ENCODE measurements around the gene QTRT2. TPM values are rescaled to one million over a fixed set of nuclear protein-coding genes. Genes with fewer than 3 reads are reported as not detected.

QTRT2 gene
- total RNA-seq, 2 experiments from 2014 or later = 43.1 to 57.2 TPM

GRCh38 chr3:114014211-114014610 lies 42.3 kb upstream of the QTRT2 start:
- DNase-seq (ENCODE audit: low spot score) = no peak
- intact Hi-C loops (cut with micrococcal nuclease; ENCODE audit: unreplicated experiment) = no loop called here
- H3K9me3 ChIP-seq (ENCODE audit: low read length) = no peaks in the 10 kb centered on the region
- ChIA-PET CTCF (ENCODE audit: unreplicated experiment) (no interaction called here), POLR2A (interaction anchor here (0.6 kb wide), 1 partner anchor 14 kb away, joined by 3 read pairs; no protein-coding TSS in a partner anchor)
- no peak overlapping the region for H3K4me3 ChIP-seq (ENCODE audit: low read depth, low read length, poor library complexity, severe bottlenecking)
- no peak for TF ChIP-seq CTCF (conservative IDR thresholded peaks at IDR 0.05; ENCODE audit: low read length)
- TF ChIP-seq EZH2phosphoT487 (IDR thresholded peaks at IDR 0.05; ENCODE audit: borderline replicate concordance, low read depth, low read length) = no peak
- BruUV-seq (replicated peaks) = no TSS peak
- no peak overlapping the region for H3K27ac ChIP-seq (ENCODE audit: low read depth, low read length, poor library complexity, severe bottlenecking)
- no peaks in the 10 kb centered on the region for H3K79me2 ChIP-seq (ENCODE audit: insufficient read depth, low read depth, low read length)
- no peak overlapping the region for H2AFZ ChIP-seq (ENCODE audit: low read length)
- H3K36me3 ChIP-seq (ENCODE audit: insufficient read depth, low read length) = no peaks in the 10 kb centered on the region
- peaks cover 22% of the 10 kb centered on the region for H3K4me1 ChIP-seq (ENCODE audit: insufficient read depth, low read length, poor library complexity, severe bottlenecking)
- no peaks in the 10 kb centered on the region for H3K9me2 ChIP-seq (ENCODE audit: insufficient read depth, low read length)
- H3K4me2 ChIP-seq (ENCODE audit: low read length) = no peak overlapping the region
- H4K20me1 ChIP-seq (ENCODE audit: insufficient read depth, low read length) = no peaks in the 10 kb centered on the region

GRCh38 chr3:114019486-114019885 lies 37.1 kb upstream of the QTRT2 start:
- H2AFZ ChIP-seq (ENCODE audit: low read length) = no peak overlapping the region
- H3K4me2 ChIP-seq (ENCODE audit: low read length) = no peak overlapping the region
- no peak for TF ChIP-seq EZH2phosphoT487 (IDR thresholded peaks at IDR 0.05; ENCODE audit: borderline replicate concordance, low read depth, low read length)
- no peak for TF ChIP-seq CTCF (conservative IDR thresholded peaks at IDR 0.05; ENCODE audit: low read length)
- H3K9me2 ChIP-seq (ENCODE audit: insufficient read depth, low read length) = no peaks in the 10 kb centered on the region
- intact Hi-C loops (cut with micrococcal nuclease; ENCODE audit: unreplicated experiment) = no loop called here
- H3K79me2 ChIP-seq (ENCODE audit: insufficient read depth, low read depth, low read length) = no peaks in the 10 kb centered on the region
- CTCF ChIA-PET (ENCODE audit: unreplicated experiment) = no interaction called here
- no peak overlapping the region for H3K27ac ChIP-seq (ENCODE audit: low read depth, low read length, poor library complexity, severe bottlenecking)
- no TSS peak for BruUV-seq (replicated peaks)
- no peaks in the 10 kb centered on the region for H3K9me3 ChIP-seq (ENCODE audit: low read length)
- no peak overlapping the region for H3K4me3 ChIP-seq (ENCODE audit: low read depth, low read length, poor library complexity, severe bottlenecking)
- no peaks in the 10 kb centered on the region for H4K20me1 ChIP-seq (ENCODE audit: insufficient read depth, low read length)
- POLR2A ChIA-PET = interaction anchor here (1.1 to 1.4 kb wide), 2 partner anchors 10 to 12 kb away, joined by 4 to 6 read pairs; no protein-coding TSS in a partner anchor
- no peak for DNase-seq (ENCODE audit: low spot score)
- no peaks in the 10 kb centered on the region for H3K4me1 ChIP-seq (ENCODE audit: insufficient read depth, low read length, poor library complexity, severe bottlenecking)
- no peaks in the 10 kb centered on the region for H3K36me3 ChIP-seq (ENCODE audit: insufficient read depth, low read length)

GRCh38 chr3:114020907-114021306 lies 35.6 kb upstream of the QTRT2 start:
- no peaks in the 10 kb centered on the region for H3K36me3 ChIP-seq (ENCODE audit: insufficient read depth, low read length)
- ChIA-PET CTCF (ENCODE audit: unreplicated experiment) (no interaction called here), POLR2A (interaction anchor here (0.6 kb wide), 1 partner anchor 684 kb away, joined by 3 read pairs; no protein-coding TSS in a partner anchor)
- TF ChIP-seq CTCF (conservative IDR thresholded peaks at IDR 0.05; ENCODE audit: low read length) = no peak
- no peak for TF ChIP-seq EZH2phosphoT487 (IDR thresholded peaks at IDR 0.05; ENCODE audit: borderline replicate concordance, low read depth, low read length)
- no peaks in the 10 kb centered on the region for H4K20me1 ChIP-seq (ENCODE audit: insufficient read depth, low read length)
- no peak overlapping the region for H3K27ac ChIP-seq (ENCODE audit: low read depth, low read length, poor library complexity, severe bottlenecking)
- H3K9me3 ChIP-seq (ENCODE audit: low read length) = no peaks in the 10 kb centered on the region
- H3K4me1 ChIP-seq (ENCODE audit: insufficient read depth, low read length, poor library complexity, severe bottlenecking) = no peaks in the 10 kb centered on the region
- H3K4me2 ChIP-seq (ENCODE audit: low read length) = no peak overlapping the region
- H3K9me2 ChIP-seq (ENCODE audit: insufficient read depth, low read length) = no peaks in the 10 kb centered on the region
- no peak overlapping the region for H3K4me3 ChIP-seq (ENCODE audit: low read depth, low read length, poor library complexity, severe bottlenecking)
- no peak overlapping the region for H2AFZ ChIP-seq (ENCODE audit: low read length)
- BruUV-seq (replicated peaks) = no TSS peak
- DNase-seq (ENCODE audit: low spot score) = no peak
- intact Hi-C loops (cut with micrococcal nuclease; ENCODE audit: unreplicated experiment) = no loop called here
- no peaks in the 10 kb centered on the region for H3K79me2 ChIP-seq (ENCODE audit: insufficient read depth, low read depth, low read length)

All from OCI-LY7 (cell line).